Measurements from ENCODE around the gene GRK4.

The GRK4 gene

GRCh38 chr4:3026540-3026939 lies 63.2 kb downstream of the GRK4 start:
- TF ChIP-seq, protein P1, sequence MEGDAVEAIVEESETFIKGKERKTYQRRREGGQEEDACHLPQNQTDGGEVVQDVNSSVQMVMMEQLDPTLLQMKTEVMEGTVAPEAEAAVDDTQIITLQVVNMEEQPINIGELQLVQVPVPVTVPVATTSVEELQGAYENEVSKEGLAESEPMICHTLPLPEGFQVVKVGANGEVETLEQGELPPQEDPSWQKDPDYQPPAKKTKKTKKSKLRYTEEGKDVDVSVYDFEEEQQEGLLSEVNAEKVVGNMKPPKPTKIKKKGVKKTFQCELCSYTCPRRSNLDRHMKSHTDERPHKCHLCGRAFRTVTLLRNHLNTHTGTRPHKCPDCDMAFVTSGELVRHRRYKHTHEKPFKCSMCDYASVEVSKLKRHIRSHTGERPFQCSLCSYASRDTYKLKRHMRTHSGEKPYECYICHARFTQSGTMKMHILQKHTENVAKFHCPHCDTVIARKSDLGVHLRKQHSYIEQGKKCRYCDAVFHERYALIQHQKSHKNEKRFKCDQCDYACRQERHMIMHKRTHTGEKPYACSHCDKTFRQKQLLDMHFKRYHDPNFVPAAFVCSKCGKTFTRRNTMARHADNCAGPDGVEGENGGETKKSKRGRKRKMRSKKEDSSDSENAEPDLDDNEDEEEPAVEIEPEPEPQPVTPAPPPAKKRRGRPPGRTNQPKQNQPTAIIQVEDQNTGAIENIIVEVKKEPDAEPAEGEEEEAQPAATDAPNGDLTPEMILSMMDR (IDR thresholded peaks at IDR 0.05; ENCODE audit: insufficient read depth, low read depth, low read length, missing control alignments), result no peak
- DNase-seq (ENCODE audit: low read depth), result no peak
- H3K4me3 ChIP-seq (ENCODE audit: low read length), result no peak overlapping the region

DNA sequence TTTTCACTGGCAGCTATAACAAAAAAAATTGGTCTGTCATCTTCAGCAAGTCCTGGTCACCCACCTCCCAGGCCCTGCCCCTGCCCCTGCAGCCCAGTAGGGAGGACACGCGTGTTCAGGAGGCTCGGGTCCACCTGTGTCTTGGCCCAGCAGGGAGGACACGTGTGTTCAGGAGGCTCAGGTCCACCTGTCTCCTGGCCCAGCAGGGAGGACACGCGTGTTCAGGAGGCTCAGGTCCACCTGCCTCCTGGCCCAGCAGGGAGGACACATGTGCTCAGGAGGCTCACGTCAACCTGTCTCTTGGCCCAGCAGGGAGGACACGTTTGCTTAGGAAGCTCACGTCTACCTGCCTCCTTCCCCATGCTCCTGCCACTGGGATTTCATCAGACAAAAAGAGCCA lies 66.1 kb downstream of the GRK4 start:
- no peak overlapping the region for H3K4me3 ChIP-seq (ENCODE audit: low read length)
- TF ChIP-seq, protein P1 (IDR thresholded peaks at IDR 0.05; ENCODE audit: insufficient read depth, low read depth, low read length, missing control alignments), result no peak
- no peak for DNase-seq (ENCODE audit: low read depth)

GRCh38 chr4:3030566-3031356 lies 67.4 kb downstream of the GRK4 start:
- TF ChIP-seq, protein P1 (IDR thresholded peaks at IDR 0.05; ENCODE audit: insufficient read depth, low read depth, low read length, missing control alignments), result no peak
- DNase-seq (ENCODE audit: low read depth), result no peak
- no peak overlapping the region for H3K4me3 ChIP-seq (ENCODE audit: low read length)

DNA sequence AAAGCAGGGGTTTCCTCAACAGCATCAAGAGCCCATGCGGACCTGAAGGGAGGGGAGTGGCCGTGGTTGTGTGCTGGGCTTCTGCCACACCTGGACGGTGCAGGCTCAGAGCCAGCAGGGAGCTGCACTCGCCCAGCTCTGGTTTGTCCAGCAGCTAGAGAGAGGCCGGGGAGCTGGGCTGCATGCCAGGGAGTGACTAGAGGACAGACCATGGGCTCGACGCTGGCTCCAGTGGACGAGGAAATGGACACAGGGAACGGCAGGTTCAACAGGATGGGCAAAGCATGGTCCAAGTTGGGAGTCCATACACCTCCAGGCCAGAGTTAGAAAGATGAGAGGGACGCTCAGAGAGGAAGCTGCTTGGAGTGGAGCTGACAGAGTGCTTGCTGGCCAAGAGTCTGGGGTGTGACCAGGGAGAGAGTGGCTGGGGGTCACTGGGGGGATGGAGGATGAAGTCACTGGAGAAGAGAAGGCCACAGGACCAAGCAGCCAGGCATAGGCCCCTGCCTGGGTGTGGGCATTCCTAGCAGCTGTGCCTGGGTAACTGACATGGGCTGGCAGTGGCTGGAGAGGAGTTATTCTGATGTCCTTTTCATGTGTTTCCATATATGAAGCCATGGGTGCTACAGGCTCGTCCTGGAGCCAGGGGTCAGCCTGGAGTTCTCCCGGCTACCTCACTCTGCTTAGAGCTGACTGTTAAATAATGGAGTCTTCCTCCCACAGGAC lies 68.1 kb downstream of the GRK4 start:
- H3K4me3 ChIP-seq (ENCODE audit: low read length), result no peak overlapping the region
- TF ChIP-seq, protein P1 (IDR thresholded peaks at IDR 0.05; ENCODE audit: insufficient read depth, low read depth, low read length, missing control alignments), result no peak
- DNase-seq (ENCODE audit: low read depth), result peak; percentile 32

DNA sequence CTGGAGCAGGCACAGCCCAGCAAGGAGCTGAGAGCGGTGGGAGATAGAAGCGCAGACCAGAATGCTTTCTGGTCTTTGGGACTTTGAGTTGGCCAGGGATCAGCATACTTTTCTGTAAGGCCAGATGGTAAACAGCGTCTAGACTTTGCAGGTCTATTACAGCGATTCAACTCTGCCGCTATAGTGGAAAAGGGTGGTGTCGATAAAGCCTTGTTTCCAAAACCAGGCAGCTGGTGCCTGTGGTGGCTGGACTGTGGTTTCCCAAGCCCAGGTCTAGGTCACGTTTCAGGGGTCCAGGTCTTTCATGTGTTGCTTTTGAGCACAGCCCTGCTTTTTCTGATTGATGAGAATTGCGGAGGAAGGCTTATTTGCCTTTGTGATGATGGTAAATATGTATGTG lies 70.9 kb downstream of the GRK4 start:
- no peak overlapping the region for H3K4me3 ChIP-seq (ENCODE audit: low read length)
- DNase-seq (ENCODE audit: low read depth), result no peak
- TF ChIP-seq, protein P1 (IDR thresholded peaks at IDR 0.05; ENCODE audit: insufficient read depth, low read depth, low read length, missing control alignments), result no peak

- TF ChIP-seq, protein P1 (IDR thresholded peaks at IDR 0.05; ENCODE audit: insufficient read depth, low read depth, low read length, missing control alignments), result no peak
- no peak for DNase-seq (ENCODE audit: low read depth)
- H3K4me3 ChIP-seq (ENCODE audit: low read length), result no peak overlapping the region
These were observed 71.9 kb downstream of the GRK4 start for GRCh38 chr4:3035249-3035648.
